HEK293 (cell line): Measurements from ENCODE around the gene GLCCI1.

Source experiments
- CTCF ChIA-PET: fragments of 350-600 bp; formaldehyde crosslinking; extraction: SDS; loops from one replicate; lab custom pipeline; 2021; ENCODE audit warnings: antibody characterized with exemption; lab: Yijun Ruan, JAX
- POLR2A ChIA-PET: fragments of 300-600 bp; formaldehyde crosslinking; extraction: SDS; loops from one replicate; lab custom pipeline; 2020; ENCODE audit warnings: antibody characterized with exemption, inconsistent platforms; lab: Yijun Ruan, JAX
- H3K27ac ChIP-seq: fragments of 200-500 bp; sonication (Bioruptor generic); 2 replicates; pipeline ENCODE4 v1.5.1; 2014; ENCODE audit warnings: low read depth, low read length, control low read depth, inconsistent platforms; ENCODE audit errors: extremely low read depth
- H3K36me3 ChIP-seq, 2 experiments: fragments of 200-500 bp in 1 of 2; sonication (Bioruptor generic) in 1 of 2; 1 replicate in 1 of 2; 2 replicates in 1 of 2; pipeline ENCODE4 v1.5.1; 2014 to 2017; ENCODE audit warnings: inconsistent platforms in 2 of 2, low read length in 2 of 2; ENCODE audit not compliant: control insufficient read depth in 2 of 2, insufficient read depth in 1 of 2
- H3K4me1 ChIP-seq: fragments of 200-500 bp; sonication (Bioruptor generic); 2 replicates; pipeline ENCODE4 v1.5.1; 2014; ENCODE audit warnings: mild to moderate bottlenecking, low read length, inconsistent platforms; ENCODE audit not compliant: control insufficient read depth, insufficient read depth
- H3K4me3 ChIP-seq: 2 replicates; pipeline ENCODE4 v1.5.1; 2011; ENCODE audit warnings: low read depth, mild to moderate bottlenecking, control low read depth, low read length, moderate library complexity
- H3K9me3 ChIP-seq: fragments of 200-500 bp; sonication (Bioruptor generic); 2 replicates; pipeline ENCODE4 v1.5.1; 2014; ENCODE audit warnings: low read depth, low read length, inconsistent platforms; ENCODE audit not compliant: control insufficient read depth, insufficient read depth
- GLI2 ChIP-seq: fragments of 450-650 bp; formaldehyde crosslinking; IDR thresholded peaks from 2 replicates; pipeline ENCODE4; 2017; ENCODE audit warnings: missing biosample characterization, missing genetic modification characterization, low read depth, borderline replicate concordance
- SETDB1 ChIP-seq: IDR thresholded peaks from one replicate; pipeline ENCODE4 v1.6.1; 2017; ENCODE audit warnings: mild to moderate bottlenecking, low read length, moderate library complexity, mixed read lengths; ENCODE audit not compliant: insufficient read length
- ZBTB8A ChIP-seq: fragments of 450-650 bp; formaldehyde crosslinking; IDR thresholded peaks from 2 replicates; pipeline ENCODE4 v1.5.1; 2016; ENCODE audit warnings: missing biosample characterization, missing genetic modification characterization
- ZFP3 ChIP-seq: fragments of 450-650 bp; formaldehyde crosslinking; IDR thresholded peaks from 2 replicates; pipeline ENCODE4 v1.5.1; 2016; ENCODE audit warnings: low read depth, missing biosample characterization, missing genetic modification characterization
- ZNF248 ChIP-seq: fragments of 450-650 bp; formaldehyde crosslinking; IDR thresholded peaks from 2 replicates; pipeline ENCODE4 v1.5.1; 2017; ENCODE audit warnings: missing biosample characterization, missing genetic modification characterization
- ZNF335 ChIP-seq: fragments of 450-650 bp; formaldehyde crosslinking; conservative IDR thresholded peaks from 2 replicates; pipeline ENCODE4 v1.5.1; 2016; ENCODE audit warnings: missing biosample characterization, missing genetic modification characterization
- ZNF366 ChIP-seq: fragments of 450-650 bp; formaldehyde crosslinking; conservative IDR thresholded peaks from 2 replicates; pipeline ENCODE4 v1.5.1; 2016; ENCODE audit warnings: missing biosample characterization, missing genetic modification characterization
- ZNF391 ChIP-seq: fragments of 450-650 bp; formaldehyde crosslinking; IDR thresholded peaks from 2 replicates; pipeline ENCODE4 v1.5.1; 2016; ENCODE audit warnings: low read depth, missing biosample characterization, missing genetic modification characterization, borderline replicate concordance
- ZNF544 ChIP-seq: fragments of 450-650 bp; formaldehyde crosslinking; IDR thresholded peaks from 2 replicates; pipeline ENCODE4 v1.5.0; 2017; ENCODE audit warnings: missing biosample characterization, missing genetic modification characterization
- ZNF596 ChIP-seq: fragments of 450-650 bp; IDR thresholded peaks from 2 replicates; pipeline ENCODE4 v1.5.0; 2018; ENCODE audit warnings: missing biosample characterization, mild to moderate bottlenecking, missing genetic modification characterization, moderate library complexity
- ZNF654 ChIP-seq: fragments of 450-650 bp; formaldehyde crosslinking; IDR thresholded peaks from 2 replicates; pipeline ENCODE4 v1.5.1; 2016; ENCODE audit warnings: low read depth, missing biosample characterization, missing genetic modification characterization
- ZNF670 ChIP-seq: fragments of 450-650 bp; formaldehyde crosslinking; IDR thresholded peaks from 2 replicates; pipeline ENCODE4 v1.5.1; 2016; ENCODE audit warnings: missing biosample characterization, missing genetic modification characterization, low read depth
- ZNF837 ChIP-seq: fragments of 450-650 bp; formaldehyde crosslinking; IDR thresholded peaks from 2 replicates; pipeline ENCODE4 v1.5.1; 2016; ENCODE audit warnings: missing biosample characterization, missing genetic modification characterization
- TF ChIP-seq, protein P1 (sequence below): fragments of 450-650 bp; formaldehyde crosslinking; IDR thresholded peaks from 2 replicates; pipeline ENCODE4 v1.5.1; 2016; ENCODE audit warnings: missing biosample characterization, missing genetic modification characterization
- TF ChIP-seq, protein P2 (sequence below): fragments of 450-650 bp; formaldehyde crosslinking; conservative IDR thresholded peaks from 2 replicates; pipeline ENCODE4 v1.5.1; 2016; ENCODE audit warnings: low read depth, missing biosample characterization, missing genetic modification characterization
- TF ChIP-seq, protein P3 (sequence below): fragments of 450-650 bp; formaldehyde crosslinking; IDR thresholded peaks from 2 replicates; pipeline ENCODE4 v1.5.1; 2016; ENCODE audit warnings: missing biosample characterization, missing genetic modification characterization
- TF ChIP-seq, protein P4 (sequence below): sonication (generic); formaldehyde crosslinking; IDR thresholded peaks from 2 replicates; pipeline ENCODE4 v1.8.1; 2022; ENCODE audit warnings: mild to moderate bottlenecking, moderate library complexity, missing genetic modification reagents

GLCCI1 gene

DNA sequence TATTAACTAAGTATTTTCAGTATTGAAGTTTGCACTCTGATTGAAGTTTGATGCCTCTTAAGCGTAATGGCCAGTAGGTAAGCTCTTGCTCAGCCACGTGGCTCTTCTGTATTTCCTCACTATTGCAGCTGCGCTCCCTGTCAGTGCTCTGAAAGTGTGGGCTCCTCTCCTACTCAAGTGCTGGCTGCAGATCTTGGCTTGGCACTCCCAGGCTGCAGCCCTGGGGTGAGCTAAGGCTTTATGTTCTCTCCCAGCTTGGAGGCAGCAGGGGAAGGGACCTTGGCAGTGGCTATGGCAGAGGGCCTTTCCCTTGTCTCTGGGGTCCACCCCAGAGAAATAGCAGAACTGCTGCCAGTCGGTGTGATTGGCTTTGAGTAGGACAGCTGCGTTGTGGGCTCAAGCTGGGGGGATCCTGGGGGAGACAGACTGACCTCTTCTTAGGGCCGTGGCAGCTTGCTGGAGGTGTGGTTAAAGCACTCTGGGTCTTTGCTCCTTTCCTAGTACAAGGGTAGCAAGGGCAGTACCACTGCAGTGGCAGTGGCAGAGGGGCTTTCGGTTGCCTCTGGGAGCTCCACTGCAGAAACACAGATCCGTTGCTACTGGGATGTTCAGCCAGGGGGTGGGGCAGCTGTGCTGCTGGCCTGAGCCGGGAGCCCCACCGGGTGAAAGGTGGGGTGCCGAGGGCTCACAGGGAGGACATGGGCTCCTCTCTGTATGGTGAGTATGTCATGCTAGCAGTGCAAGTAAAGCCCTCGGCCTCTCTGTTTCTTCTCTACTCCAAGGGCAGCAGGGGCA, 100.5 kb downstream of the GLCCI1 start:
- ChIA-PET CTCF (interaction anchor here (0.6 kb wide), 1 partner anchor 124 kb away, joined by 4 read pairs; no protein-coding TSS in a partner anchor), POLR2A (no interaction called here)
- TF ChIP-seq, protein P1, sequence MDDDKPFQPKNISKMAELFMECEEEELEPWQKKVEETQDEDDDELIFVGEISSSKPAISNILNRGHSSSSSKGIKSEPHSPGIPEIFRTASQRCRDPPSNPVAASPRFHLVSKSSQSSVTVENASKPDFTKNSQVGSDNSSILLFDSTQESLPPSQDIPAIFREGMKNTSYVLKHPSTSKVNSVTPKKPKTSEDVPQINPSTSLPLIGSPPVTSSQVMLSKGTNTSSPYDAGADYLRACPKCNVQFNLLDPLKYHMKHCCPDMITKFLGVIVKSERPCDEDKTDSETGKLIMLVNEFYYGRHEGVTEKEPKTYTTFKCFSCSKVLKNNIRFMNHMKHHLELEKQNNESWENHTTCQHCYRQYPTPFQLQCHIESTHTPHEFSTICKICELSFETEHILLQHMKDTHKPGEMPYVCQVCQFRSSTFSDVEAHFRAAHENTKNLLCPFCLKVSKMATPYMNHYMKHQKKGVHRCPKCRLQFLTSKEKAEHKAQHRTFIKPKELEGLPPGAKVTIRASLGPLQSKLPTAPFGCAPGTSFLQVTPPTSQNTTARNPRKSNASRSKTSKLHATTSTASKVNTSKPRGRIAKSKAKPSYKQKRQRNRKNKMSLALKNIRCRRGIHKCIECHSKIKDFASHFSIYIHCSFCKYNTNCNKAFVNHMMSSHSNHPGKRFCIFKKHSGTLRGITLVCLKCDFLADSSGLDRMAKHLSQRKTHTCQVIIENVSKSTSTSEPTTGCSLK, result no peak
- TF ChIP-seq ZNF335 (tag by site-specific recombination), result no peak
- TF ChIP-seq ZNF837 (tag by site-specific recombination), result no peak
- TF ChIP-seq ZNF366 (tag by site-specific recombination), result no peak
- no peak for TF ChIP-seq GLI2
- TF ChIP-seq ZNF391, result no peak
- TF ChIP-seq ZNF654 (tag by site-specific recombination), result no peak
- no peak for TF ChIP-seq ZNF544
- TF ChIP-seq ZNF596, result no peak
- TF ChIP-seq, protein P2, sequence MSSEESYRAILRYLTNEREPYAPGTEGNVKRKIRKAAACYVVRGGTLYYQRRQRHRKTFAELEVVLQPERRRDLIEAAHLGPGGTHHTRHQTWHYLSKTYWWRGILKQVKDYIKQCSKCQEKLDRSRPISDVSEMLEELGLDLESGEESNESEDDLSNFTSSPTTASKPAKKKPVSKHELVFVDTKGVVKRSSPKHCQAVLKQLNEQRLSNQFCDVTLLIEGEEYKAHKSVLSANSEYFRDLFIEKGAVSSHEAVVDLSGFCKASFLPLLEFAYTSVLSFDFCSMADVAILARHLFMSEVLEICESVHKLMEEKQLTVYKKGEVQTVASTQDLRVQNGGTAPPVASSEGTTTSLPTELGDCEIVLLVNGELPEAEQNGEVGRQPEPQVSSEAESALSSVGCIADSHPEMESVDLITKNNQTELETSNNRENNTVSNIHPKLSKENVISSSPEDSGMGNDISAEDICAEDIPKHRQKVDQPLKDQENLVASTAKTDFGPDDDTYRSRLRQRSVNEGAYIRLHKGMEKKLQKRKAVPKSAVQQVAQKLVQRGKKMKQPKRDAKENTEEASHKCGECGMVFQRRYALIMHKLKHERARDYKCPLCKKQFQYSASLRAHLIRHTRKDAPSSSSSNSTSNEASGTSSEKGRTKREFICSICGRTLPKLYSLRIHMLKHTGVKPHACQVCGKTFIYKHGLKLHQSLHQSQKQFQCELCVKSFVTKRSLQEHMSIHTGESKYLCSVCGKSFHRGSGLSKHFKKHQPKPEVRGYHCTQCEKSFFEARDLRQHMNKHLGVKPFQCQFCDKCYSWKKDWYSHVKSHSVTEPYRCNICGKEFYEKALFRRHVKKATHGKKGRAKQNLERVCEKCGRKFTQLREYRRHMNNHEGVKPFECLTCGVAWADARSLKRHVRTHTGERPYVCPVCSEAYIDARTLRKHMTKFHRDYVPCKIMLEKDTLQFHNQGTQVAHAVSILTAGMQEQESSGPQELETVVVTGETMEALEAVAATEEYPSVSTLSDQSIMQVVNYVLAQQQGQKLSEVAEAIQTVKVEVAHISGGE (tag by site-specific recombination), result no peak
- TF ChIP-seq, protein P3, sequence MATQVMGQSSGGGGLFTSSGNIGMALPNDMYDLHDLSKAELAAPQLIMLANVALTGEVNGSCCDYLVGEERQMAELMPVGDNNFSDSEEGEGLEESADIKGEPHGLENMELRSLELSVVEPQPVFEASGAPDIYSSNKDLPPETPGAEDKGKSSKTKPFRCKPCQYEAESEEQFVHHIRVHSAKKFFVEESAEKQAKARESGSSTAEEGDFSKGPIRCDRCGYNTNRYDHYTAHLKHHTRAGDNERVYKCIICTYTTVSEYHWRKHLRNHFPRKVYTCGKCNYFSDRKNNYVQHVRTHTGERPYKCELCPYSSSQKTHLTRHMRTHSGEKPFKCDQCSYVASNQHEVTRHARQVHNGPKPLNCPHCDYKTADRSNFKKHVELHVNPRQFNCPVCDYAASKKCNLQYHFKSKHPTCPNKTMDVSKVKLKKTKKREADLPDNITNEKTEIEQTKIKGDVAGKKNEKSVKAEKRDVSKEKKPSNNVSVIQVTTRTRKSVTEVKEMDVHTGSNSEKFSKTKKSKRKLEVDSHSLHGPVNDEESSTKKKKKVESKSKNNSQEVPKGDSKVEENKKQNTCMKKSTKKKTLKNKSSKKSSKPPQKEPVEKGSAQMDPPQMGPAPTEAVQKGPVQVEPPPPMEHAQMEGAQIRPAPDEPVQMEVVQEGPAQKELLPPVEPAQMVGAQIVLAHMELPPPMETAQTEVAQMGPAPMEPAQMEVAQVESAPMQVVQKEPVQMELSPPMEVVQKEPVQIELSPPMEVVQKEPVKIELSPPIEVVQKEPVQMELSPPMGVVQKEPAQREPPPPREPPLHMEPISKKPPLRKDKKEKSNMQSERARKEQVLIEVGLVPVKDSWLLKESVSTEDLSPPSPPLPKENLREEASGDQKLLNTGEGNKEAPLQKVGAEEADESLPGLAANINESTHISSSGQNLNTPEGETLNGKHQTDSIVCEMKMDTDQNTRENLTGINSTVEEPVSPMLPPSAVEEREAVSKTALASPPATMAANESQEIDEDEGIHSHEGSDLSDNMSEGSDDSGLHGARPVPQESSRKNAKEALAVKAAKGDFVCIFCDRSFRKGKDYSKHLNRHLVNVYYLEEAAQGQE, result no peak
- no peak for TF ChIP-seq ZFP3 (tag by site-specific recombination)
- TF ChIP-seq, protein P4, sequence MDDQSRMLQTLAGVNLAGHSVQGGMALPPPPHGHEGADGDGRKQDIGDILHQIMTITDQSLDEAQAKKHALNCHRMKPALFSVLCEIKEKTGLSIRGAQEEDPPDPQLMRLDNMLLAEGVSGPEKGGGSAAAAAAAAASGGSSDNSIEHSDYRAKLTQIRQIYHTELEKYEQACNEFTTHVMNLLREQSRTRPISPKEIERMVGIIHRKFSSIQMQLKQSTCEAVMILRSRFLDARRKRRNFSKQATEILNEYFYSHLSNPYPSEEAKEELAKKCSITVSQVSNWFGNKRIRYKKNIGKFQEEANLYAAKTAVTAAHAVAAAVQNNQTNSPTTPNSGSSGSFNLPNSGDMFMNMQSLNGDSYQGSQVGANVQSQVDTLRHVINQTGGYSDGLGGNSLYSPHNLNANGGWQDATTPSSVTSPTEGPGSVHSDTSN (CRISPR knock-in tag), result no peak
- TF ChIP-seq SETDB1, result no peak
- TF ChIP-seq ZNF670 (tag by site-specific recombination), result no peak
- TF ChIP-seq ZBTB8A (tag by site-specific recombination), result no peak
- TF ChIP-seq ZNF248 (tag by site-specific recombination), result no peak
- Histone ChIP-seq H3K9me3 (no peaks in the 10 kb centered on the region), H3K36me3 (no peaks in the 10 kb centered on the region), H3K27ac (no peak overlapping the region), H3K4me1 (peaks cover 6% of the 10 kb centered on the region; the same call in 1 of the 2 replicates), H3K4me3 (no peak overlapping the region)
